GM10266 (cell line): ENCODE results near the gene ERGIC3.

Source experiments
- DNase-seq: peaks from one replicate; pipeline ENCODE4 v3.0.0; 2012; ENCODE audit errors: extremely low spot score
- CTCF ChIP-seq: IDR thresholded peaks from 2 replicates; pipeline ENCODE4 v1.5.1; 2012; ENCODE audit warnings: mild to moderate bottlenecking, low read depth; ENCODE audit not compliant: control insufficient read depth, insufficient read depth; ENCODE audit errors: missing control alignments

The ERGIC3 gene

GRCh38 chr20:35503281-35503680 lies 38.6 kb upstream of the ERGIC3 start:
- DNase-seq = no peak
- TF ChIP-seq CTCF = no peak

- TF ChIP-seq CTCF = no peak
- DNase-seq = no peak
These were observed 37.9 kb upstream of the ERGIC3 start for GRCh38 chr20:35503841-35504561.

- no peak for TF ChIP-seq CTCF
- DNase-seq = no peak
These were observed 37.1 kb upstream of the ERGIC3 start for GRCh38 chr20:35504751-35505150.

GRCh38 chr20:35506179-35506578 lies 35.7 kb upstream of the ERGIC3 start:
- DNase-seq = no peak
- no peak for TF ChIP-seq CTCF

- no peak for DNase-seq
- no peak for TF ChIP-seq CTCF
These were observed 34.8 kb upstream of the ERGIC3 start for GRCh38 chr20:35506872-35507638.

GRCh38 chr20:35508493-35509218 lies 33.2 kb upstream of the ERGIC3 start:
- no peak for TF ChIP-seq CTCF
- DNase-seq = no peak
